H1 (cell line): ENCODE measurements around the gene ZC3H18. TPM values are rescaled to one million over a fixed set of nuclear protein-coding genes. Genes with fewer than 3 reads are reported as not detected.

Experiments used
- CTCF ChIA-PET: fragments of 300-600 bp; sonication (Branson Sonifier 250); formaldehyde crosslinking; loops from one replicate; lab custom pipeline; 2021; ENCODE audit not compliant: partially characterized antibody; lab: Charles Lee
- POLR2A ChIA-PET: fragments of 300-600 bp; sonication (Branson Sonifier 250); formaldehyde crosslinking; loops from one replicate; lab custom pipeline; 2021; ENCODE audit warnings: inconsistent platforms; ENCODE audit not compliant: partially characterized antibody; lab: Charles Lee
- DNase-seq, 2 experiments: peaks; one replicate each; pipeline versions ENCODE4 v3.0.0 to v3.0.0-alpha.2; 2010 to 2022; ENCODE audit warnings: low spot score in 2 of 2, low read depth in 1 of 2, mixed read lengths in 1 of 2
- FAIRE-seq: peaks from 2 replicates; lab custom pipeline; 2011; peaks lifted over from hg19 to GRCh38; lab: Jason Lieb, UNC
- H2AFZ ChIP-seq: 2 replicates; pipeline ENCODE4 v1.8.1; 2012; ENCODE audit warnings: low read length, inconsistent platforms
- H2AK5ac ChIP-seq: 2 replicates; pipeline ENCODE4 v1.6.1; 2013; ENCODE audit warnings: low read depth, low read length
- H2BK120ac ChIP-seq: replicated peaks from 2 replicates; pipeline ENCODE3; 2013; ENCODE audit warnings: low read depth, low read length, inconsistent platforms
- H2BK12ac ChIP-seq: 2 replicates; pipeline ENCODE4 v1.6.1; 2013; ENCODE audit warnings: low read depth, low read length
- H2BK15ac ChIP-seq: 2 replicates; pipeline ENCODE4 v1.6.1; 2013; ENCODE audit warnings: low read length
- H2BK20ac ChIP-seq: 2 replicates; pipeline ENCODE4 v1.6.1; 2013; ENCODE audit warnings: low read length
- H2BK5ac ChIP-seq: 2 replicates; pipeline ENCODE4 v1.6.1; 2013; ENCODE audit warnings: low read depth, low read length
- H3K14ac ChIP-seq: 2 replicates; pipeline ENCODE4 v1.6.1; 2013; ENCODE audit warnings: inconsistent platforms; ENCODE audit not compliant: insufficient read length
- H3K18ac ChIP-seq: 2 replicates; pipeline ENCODE4 v1.6.1; 2013; ENCODE audit warnings: low read length; ENCODE audit errors: extremely low read depth
- H3K23ac ChIP-seq: 2 replicates; pipeline ENCODE4 v1.6.1; 2013; ENCODE audit warnings: inconsistent platforms; ENCODE audit not compliant: insufficient read length
- H3K23me2 ChIP-seq: 2 replicates; pipeline ENCODE4 v1.6.1; 2013; ENCODE audit warnings: low read depth, low read length
- H3K27ac ChIP-seq: 2 replicates; pipeline ENCODE4 v1.6.1; 2011; ENCODE audit warnings: low read depth, low read length, inconsistent platforms
- H3K27me3 ChIP-seq, 4 experiments: replicated peaks in 1 of 4; 1 replicate in 1 of 4; 2 replicates in 3 of 4; pipeline versions ENCODE4 v1.6.1 to v1.8.1; 2011 to 2013; ENCODE audit warnings: low read length in 3 of 4, mild to moderate bottlenecking in 3 of 4, inconsistent platforms in 2 of 4, mixed read lengths in 2 of 4, moderate library complexity in 1 of 4; ENCODE audit not compliant: control insufficient read depth in 3 of 4, insufficient read depth in 3 of 4; ENCODE audit errors: extremely low read depth in 1 of 4
- H3K36me3 ChIP-seq, 4 experiments: 2 replicates each; pipeline versions ENCODE4 v1.6.1 to v1.8.1; 2011 to 2013; ENCODE audit warnings: mild to moderate bottlenecking in 4 of 4, low read length in 3 of 4, moderate library complexity in 2 of 4, control low read depth in 1 of 4, inconsistent platforms in 1 of 4; ENCODE audit not compliant: insufficient read depth in 4 of 4, control insufficient read depth in 2 of 4
- H3K4ac ChIP-seq: replicated peaks from 2 replicates; pipeline ENCODE3; 2013; ENCODE audit warnings: low read length, low read depth, mixed read lengths, inconsistent platforms; ENCODE audit not compliant: insufficient read length
- H3K4me1 ChIP-seq, 4 experiments: replicated peaks in 1 of 4; 1 replicate in 1 of 4; 2 replicates in 3 of 4; pipeline versions ENCODE4 v1.6.1 to v1.8.1; 2011 to 2013; ENCODE audit warnings: low read length in 3 of 4, inconsistent platforms in 2 of 4, mixed read lengths in 1 of 4; ENCODE audit not compliant: insufficient read depth in 4 of 4, control insufficient read depth in 3 of 4
- H3K4me2 ChIP-seq, 2 experiments: 2 replicates each; pipeline versions ENCODE4 v1.6.1 to v1.8.1; 2011 to 2013; ENCODE audit warnings: low read depth in 2 of 2, low read length in 2 of 2, control low read depth in 1 of 2, inconsistent platforms in 1 of 2, mild to moderate bottlenecking in 1 of 2; ENCODE audit not compliant: insufficient read depth in 1 of 2
- H3K4me3 ChIP-seq, 4 experiments: fragments of 200-600, 300-600 bp in 1 of 4; sonication (generic), shearing (Covaris generic), sonication (Bioruptor Twin) in 1 of 4; 2 replicates each; pipeline versions ENCODE4 v1.5.1 to v1.8.1; 2011 to 2016; ENCODE audit warnings: low read length in 4 of 4, low read depth in 3 of 4, control low read depth in 2 of 4, inconsistent platforms in 2 of 4, mild to moderate bottlenecking in 2 of 4, mixed read lengths in 1 of 4, moderate library complexity in 1 of 4; ENCODE audit not compliant: insufficient read depth in 2 of 4; ENCODE audit errors: extremely low read depth in 1 of 4
- H3K56ac ChIP-seq: replicated peaks from 2 replicates; pipeline ENCODE3; 2013; ENCODE audit warnings: low read depth, mild to moderate bottlenecking, mixed read lengths, low read length, inconsistent platforms; ENCODE audit not compliant: insufficient read length
- H3K79me1 ChIP-seq: 2 replicates; pipeline ENCODE4 v1.6.1; 2013; ENCODE audit warnings: low read depth, low read length, control low read depth
- H3K79me2 ChIP-seq, 2 experiments: 2 replicates each; pipeline versions ENCODE4 v1.6.1 to v1.8.1; 2012 to 2013; ENCODE audit warnings: low read length in 2 of 2, mild to moderate bottlenecking in 2 of 2, inconsistent platforms in 1 of 2; ENCODE audit not compliant: insufficient read depth in 2 of 2, control insufficient read depth in 1 of 2
- H3K9ac ChIP-seq, 4 experiments: replicated peaks in 1 of 4; 1 replicate in 1 of 4; 2 replicates in 3 of 4; pipeline versions ENCODE4 v1.6.1 to v1.8.1; 2011 to 2013; ENCODE audit warnings: low read depth in 3 of 4, low read length in 3 of 4, control low read depth in 2 of 4, mild to moderate bottlenecking in 2 of 4, moderate library complexity in 2 of 4, inconsistent platforms in 1 of 4; ENCODE audit errors: extremely low read depth in 1 of 4
- H3K9me3 ChIP-seq, 2 experiments: 2 replicates each; pipeline versions ENCODE4 v1.6.1 to v1.8.1; 2012 to 2013; ENCODE audit warnings: mild to moderate bottlenecking in 2 of 2, moderate library complexity in 2 of 2, control low read depth in 1 of 2, inconsistent platforms in 1 of 2, low read depth in 1 of 2, low read length in 1 of 2, mixed read lengths in 1 of 2; ENCODE audit not compliant: insufficient read depth in 2 of 2
- H4K20me1 ChIP-seq, 2 experiments: replicated peaks in 1 of 2; 2 replicates each; pipeline versions ENCODE3 to v1.8.1; 2011 to 2013; ENCODE audit warnings: inconsistent platforms in 2 of 2, low read length in 2 of 2, mild to moderate bottlenecking in 1 of 2; ENCODE audit not compliant: insufficient read depth in 2 of 2, control insufficient read depth in 1 of 2
- H4K5ac ChIP-seq: 2 replicates; pipeline ENCODE4 v1.6.1; 2013; ENCODE audit warnings: low read length, low read depth, mixed read lengths, inconsistent platforms; ENCODE audit not compliant: insufficient read length
- H4K8ac ChIP-seq: 2 replicates; pipeline ENCODE4 v1.8.0; 2013; ENCODE audit warnings: mild to moderate bottlenecking, moderate library complexity, low read length, inconsistent platforms; ENCODE audit not compliant: insufficient read depth; ENCODE audit errors: extremely low read depth
- H4K91ac ChIP-seq: replicated peaks from 2 replicates; pipeline ENCODE3; 2013; ENCODE audit warnings: low read length, mixed read lengths, inconsistent platforms; ENCODE audit not compliant: insufficient read length
- BCL11A ChIP-seq, 2 experiments: IDR thresholded peaks; one replicate each; pipeline ENCODE4 v1.6.1; 2011; ENCODE audit warnings: low read depth in 2 of 2, low read length in 2 of 2, mild to moderate bottlenecking in 2 of 2
- CTBP2 ChIP-seq: IDR thresholded peaks from 2 replicates; pipeline ENCODE4 v1.7.0; 2011; ENCODE audit warnings: borderline replicate concordance, mild to moderate bottlenecking, moderate library complexity, mixed read lengths, low read length; ENCODE audit not compliant: insufficient read depth, insufficient read length
- EP300 ChIP-seq, 2 experiments: IDR thresholded peaks; 1 replicate in 1 of 2; 2 replicates in 1 of 2; pipeline ENCODE4 v1.6.1; 2011 to 2012; ENCODE audit warnings: low read depth in 2 of 2, low read length in 2 of 2, mild to moderate bottlenecking in 2 of 2, borderline replicate concordance in 1 of 2, inconsistent platforms in 1 of 2, moderate library complexity in 1 of 2
- FOSL1 ChIP-seq: IDR thresholded peaks from 2 replicates; pipeline ENCODE4 v1.6.1; 2011; ENCODE audit warnings: mild to moderate bottlenecking, low read depth, low read length, moderate library complexity; ENCODE audit not compliant: insufficient read depth
- GABPA ChIP-seq: IDR thresholded peaks from 2 replicates; pipeline ENCODE4 v1.6.1; 2011; ENCODE audit warnings: mild to moderate bottlenecking, low read length, moderate library complexity, borderline replicate concordance; ENCODE audit not compliant: insufficient read depth
- GTF2F1 ChIP-seq: IDR thresholded peaks from 2 replicates; pipeline ENCODE4 v1.6.1; 2012; ENCODE audit warnings: low read depth, low read length, improper control_type of control experiment, borderline replicate concordance
- JUND ChIP-seq: IDR thresholded peaks from 2 replicates; pipeline ENCODE4 v1.6.1; 2011; ENCODE audit warnings: mild to moderate bottlenecking, improper control_type of control experiment, low read length
- KDM4A ChIP-seq: IDR thresholded peaks from one replicate; pipeline ENCODE4 v1.7.1; 2012; ENCODE audit warnings: low read depth, mild to moderate bottlenecking, moderate library complexity, low read length, inconsistent platforms; ENCODE audit not compliant: severe bottlenecking
- POLR2A ChIP-seq, 2 experiments: IDR thresholded peaks; 1 replicate in 1 of 2; 2 replicates in 1 of 2; pipeline ENCODE4 v1.6.1; 2011; ENCODE audit warnings: low read depth in 2 of 2, low read length in 2 of 2, mild to moderate bottlenecking in 2 of 2; ENCODE audit errors: control extremely low read depth in 1 of 2
- RNF2 ChIP-seq: fragments of 200-900, 300-1000 bp; sonication (generic); IDR thresholded peaks from 2 replicates; pipeline ENCODE4 v1.7.1; 2016; ENCODE audit warnings: borderline replicate concordance, low read depth, mild to moderate bottlenecking, antibody characterized with exemption, low read length; ENCODE audit not compliant: poor library complexity, severe bottlenecking; ENCODE audit errors: missing control alignments
- TBP ChIP-seq: IDR thresholded peaks from 2 replicates; pipeline ENCODE4 v1.6.1; 2011; ENCODE audit warnings: low read depth, low read length, improper control_type of control experiment
- WGBS, 2 experiments: shearing (Covaris generic) in 1 of 2; methylation state at CpG; one replicate each; pipeline versions ENCODE4 v1.1.6 to v1.1.7; 2013 to 2015; ENCODE audit warnings: low lambda C conversion rate in 2 of 2, mixed read lengths in 2 of 2, inconsistent platforms in 1 of 2, low coverage in 1 of 2, missing lambda C conversion rate in 1 of 2; ENCODE audit not compliant: insufficient replicate concordance in 2 of 2, insufficient coverage in 1 of 2, insufficient read length in 1 of 2; ENCODE audit errors: extremely low coverage in 1 of 2, missing lambda C conversion rate in 1 of 2; 5-methylcytosine and 5-hydroxymethylcytosine counted together
- polyA plus RNA-seq, 7 experiments: library from polyadenylated mRNA; depleted of rRNA in 3 of 7; stranded (reverse) in 5 of 7; unstranded in 2 of 7; fragments of >200 nt in 5 of 7; fragments of 200-250 nt in 2 of 7; gene quantifications; 1 replicate in 5 of 7; 2 replicates in 1 of 7; 4 replicates in 1 of 7; pipeline versions ENCODE4 v1.2.1 to v1.2.3, GENCODE V29; 2011 to 2013; ENCODE audit warnings: missing spikeins in 2 of 7, mixed read lengths in 2 of 7
- total RNA-seq: library from RNA; stranded (reverse); fragmentation: NEBNext Ultra II Directional; extraction: Animal tissue kit (Norgen Biotek cat#: 25700); gene quantifications from 2 replicates; pipeline ENCODE4 v1.2.1, GENCODE V29; 2021
- TF ChIP-seq, protein P1 (sequence below): IDR thresholded peaks from 2 replicates; pipeline ENCODE4 v1.6.1; 2012; ENCODE audit warnings: inconsistent platforms

Gene ZC3H18
- total and polyA plus RNA-seq, 2 of the 8 experiments (the other 6 are each of a cell fraction or from before 2014, with no cell fraction given): 12.1 to 73.2 TPM

DNA sequence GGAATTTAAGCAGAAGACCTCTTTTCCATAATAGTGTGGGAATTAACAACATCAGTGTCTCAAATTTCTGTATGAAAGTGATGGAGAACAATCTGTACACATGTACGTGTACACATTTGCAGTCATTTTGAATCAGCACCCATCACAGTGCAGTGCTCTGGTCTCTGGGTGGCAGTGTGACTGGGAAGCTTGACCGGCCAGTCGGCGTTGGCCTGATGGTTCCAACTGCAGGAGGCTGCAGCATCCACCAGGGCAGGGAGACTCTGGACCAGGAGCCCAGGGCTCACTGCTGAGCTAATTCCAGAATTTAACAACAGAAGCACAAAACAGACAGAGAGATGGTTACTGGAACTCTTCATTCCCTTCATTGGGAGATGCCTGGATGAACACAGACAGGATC, 17.9 kb downstream of the ZC3H18 start:
- Histone ChIP-seq H4K5ac (no peak overlapping the region), H3K79me2 (peaks cover 0 to 39% of the 10 kb centered on the region in 2 experiments; a peak in 2 of 4 replicates), H3K4me3 (no peak overlapping the region), H2BK12ac (no peak overlapping the region), H3K27ac (no peak overlapping the region), H2BK5ac (no peak overlapping the region), H3K79me1 (peaks cover 9% of the 10 kb centered on the region; the same call in 1 of the 2 replicates), H4K20me1 (peaks cover 12 to 31% of the 10 kb centered on the region in 2 experiments), H3K4me1 (no peaks in the 10 kb centered on the region), H3K9ac (no peak overlapping the region), H3K14ac (no peak overlapping the region), H3K23ac (no peak overlapping the region), H2BK120ac (no peak overlapping the region), H3K9me3 (no peaks in the 10 kb centered on the region), H3K4ac (no peak overlapping the region), H4K8ac (no peak overlapping the region), H2BK15ac (no peak overlapping the region), H4K91ac (no peak overlapping the region), H2AK5ac (no peak overlapping the region), H2AFZ (no peak overlapping the region), H3K18ac (no peak overlapping the region), H3K56ac (no peak overlapping the region), H3K4me2 (no peak overlapping the region), H3K36me3 (peaks cover 19 to 34% (median 32%) of the 10 kb centered on the region in 4 experiments), H2BK20ac (no peak overlapping the region), H3K23me2 (no peaks in the 10 kb centered on the region), H3K27me3 (no peaks in the 10 kb centered on the region)
- CTCF ChIA-PET: interaction anchor here (0.6 to 1.5 kb wide), 7 partner anchors 8 to 1441 kb away, joined by 3 to 5 read pairs (median 3); no protein-coding TSS in a partner anchor
- POLR2A ChIA-PET: no interaction called here
- DNase-seq (no peak), FAIRE-seq (no peak)
- TF ChIP-seq EP300 (IDR thresholded peaks at IDR 0.05; ENCODE audit: borderline replicate concordance in 1 of 2, low read depth in 2 of 2, low read length in 2 of 2): no peak
- no peak for TF ChIP-seq FOSL1
- TF ChIP-seq, protein P1, sequence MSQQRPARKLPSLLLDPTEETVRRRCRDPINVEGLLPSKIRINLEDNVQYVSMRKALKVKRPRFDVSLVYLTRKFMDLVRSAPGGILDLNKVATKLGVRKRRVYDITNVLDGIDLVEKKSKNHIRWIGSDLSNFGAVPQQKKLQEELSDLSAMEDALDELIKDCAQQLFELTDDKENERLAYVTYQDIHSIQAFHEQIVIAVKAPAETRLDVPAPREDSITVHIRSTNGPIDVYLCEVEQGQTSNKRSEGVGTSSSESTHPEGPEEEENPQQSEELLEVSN: no peak
- no peak for TF ChIP-seq POLR2A (IDR thresholded peaks at IDR 0.05; ENCODE audit: control extremely low read depth in 1 of 2, low read depth in 2 of 2, low read length in 2 of 2)
- no peak for TF ChIP-seq RNF2
- no peak for TF ChIP-seq CTBP2
- TF ChIP-seq KDM4A: no peak
- TF ChIP-seq BCL11A (IDR thresholded peaks at IDR 0.05; ENCODE audit: low read depth in 2 of 2, low read length in 2 of 2): no peak
- no peak for TF ChIP-seq TBP
- TF ChIP-seq GTF2F1: no peak
- no peak for TF ChIP-seq JUND
- no peak for TF ChIP-seq GABPA
- 92% methylated on average over 4 of the region's 4 CpGs; no CpG with 5 or more reads in 1 of the 2 experiments for WGBS, 2 experiments
